Measurements from ENCODE around the gene TH. TPM values are rescaled to one million over a fixed set of nuclear protein-coding genes. Genes with fewer than 3 reads are reported as not detected.

TH gene
- total and polyA plus RNA-seq, 2 of the 4 experiments (the other 2 are of a cell fraction), result 0.10 TPM; not detected in 1

- dilution Hi-C loops (cut with HindIII; ENCODE audit: low sequenced_read_pairs, unreplicated experiment), result no loop called here
- H3K4me1 ChIP-seq (ENCODE audit: control insufficient read depth, insufficient read depth, low read length), result no peaks in the 10 kb centered on the region
These were observed 11.8 kb downstream of the TH start for GRCh38 chr11:2159536-2160413.

More at GRCh38 chr11:2159536-2160413, 11.8 kb downstream of the TH start:
- CTCF ChIA-PET, result interaction anchor here (0.7 to 0.9 kb wide), 2 partner anchors 9 kb away, joined by 3 to 4 read pairs; no protein-coding TSS in a partner anchor
- no peak overlapping the region for H4K91ac ChIP-seq (ENCODE audit: insufficient read depth, low read depth, low read length)
- no peak overlapping the region for H2AK9ac ChIP-seq (replicated peaks; ENCODE audit: low read depth, low read length, poor library complexity)
- no peaks in the 10 kb centered on the region for H3K36me3 ChIP-seq (ENCODE audit: control insufficient read depth, insufficient read depth, low read length)
- ATAC-seq (ENCODE audit: low read depth) (no peak), DNase-seq (no peak)
- no peak for TF ChIP-seq BHLHE40 (IDR thresholded peaks at IDR 0.05; ENCODE audit: low read depth, low read length)
- no peak for TF ChIP-seq SMC3 (IDR thresholded peaks at IDR 0.05; ENCODE audit: low read depth, low read length)
- no peak for TF ChIP-seq MAZ (IDR thresholded peaks at IDR 0.05; ENCODE audit: borderline replicate concordance, low read depth, low read length)
- no peak for TF ChIP-seq CEBPB (IDR thresholded peaks at IDR 0.05; ENCODE audit: low read depth, low read length)
- TF ChIP-seq MXI1 (IDR thresholded peaks at IDR 0.05; ENCODE audit: borderline replicate concordance, low read depth, low read length), result no peak
- no peak for TF ChIP-seq USF2 (IDR thresholded peaks at IDR 0.05; ENCODE audit: low read depth, low read length)
- TF ChIP-seq POLR2A (IDR thresholded peaks at IDR 0.05; ENCODE audit: low read depth, low read length), result no peak
- no peak for TF ChIP-seq RFX5 (IDR thresholded peaks at IDR 0.05; ENCODE audit: low read depth, low read length)
- no peak for TF ChIP-seq MAFK (IDR thresholded peaks at IDR 0.05; ENCODE audit: low read depth, low read length)
- TF ChIP-seq NFE2L2 (IDR thresholded peaks at IDR 0.05; ENCODE audit: low read depth, low read length), result no peak
- H3K4me3 ChIP-seq (ENCODE audit: insufficient read depth, low read depth, low read length), result no peak overlapping the region
- no TSS peak for BruUV-seq (replicated peaks)
- no peaks in the 10 kb centered on the region for H4K20me1 ChIP-seq (ENCODE audit: insufficient read depth, low read length)
- in situ Hi-C loops (cut with MboI; ENCODE audit: low sequenced_read_pairs), result no loop called here
- peaks cover 5% of the 10 kb centered on the region; the same call in 1 of the 2 replicates for H3K27me3 ChIP-seq (ENCODE audit: control insufficient read depth, insufficient read depth, low read length)
- H3K18ac ChIP-seq (ENCODE audit: low read depth, low read length), result no peak overlapping the region
- H2BK5ac ChIP-seq (ENCODE audit: low read depth, low read length, poor library complexity, severe bottlenecking), result no peak overlapping the region
- no peak overlapping the region for H3K23ac ChIP-seq (ENCODE audit: low read depth, low read length)
- H3K27ac ChIP-seq (ENCODE audit: insufficient read depth, low read length), result no peak overlapping the region
- no peak overlapping the region for H4K8ac ChIP-seq (ENCODE audit: low read depth in 2 of 2, low read length in 2 of 2)
- no peak overlapping the region for H2BK15ac ChIP-seq (ENCODE audit: low read depth, low read length)
- H2BK120ac ChIP-seq (ENCODE audit: low read depth, low read length), result no peak overlapping the region
- no peak overlapping the region for H3K56ac ChIP-seq (ENCODE audit: extremely low read depth, insufficient read depth, low read length)
- H3K9ac ChIP-seq (ENCODE audit: low read depth, low read length), result no peak overlapping the region
- H4K5ac ChIP-seq (ENCODE audit: low read depth, low read length), result no peak overlapping the region
- H2BK20ac ChIP-seq (ENCODE audit: low read depth, low read length), result no peak overlapping the region
- H3K9me1 ChIP-seq (ENCODE audit: insufficient read depth, low read length), result no peaks in the 10 kb centered on the region
- no peak overlapping the region for H3K14ac ChIP-seq (replicated peaks; ENCODE audit: low read depth, low read length)
- no peaks in the 10 kb centered on the region for H3K79me1 ChIP-seq (ENCODE audit: low read depth in 1 of 2, low read length in 2 of 2)
- intact Hi-C loops (cut with micrococcal nuclease), result no loop called here
- WGBS, 2 experiments (ENCODE audit: extremely low coverage in 2 of 2, insufficient read length in 1 of 2), result 69% methylated on average over 17 of the region's 36 CpGs; no CpG with 5 or more reads in 1 of the 2 experiments
- no peak overlapping the region for H2AK5ac ChIP-seq (ENCODE audit: low read depth, low read length)
- POLR2A ChIA-PET (ENCODE audit: unreplicated experiment), result no interaction called here
- no peak overlapping the region for H2AFZ ChIP-seq (replicated peaks; ENCODE audit: low read length, poor library complexity)
- no peaks in the 10 kb centered on the region for H3K9me3 ChIP-seq (ENCODE audit: control insufficient read depth, insufficient read depth, low read length)
- no peak overlapping the region for H3K4me2 ChIP-seq (ENCODE audit: low read depth, low read length)
- H3K4ac ChIP-seq (ENCODE audit: low read depth, low read length), result no peak overlapping the region
